ENCODE data around the gene LAD1. TPM values are rescaled to one million over a fixed set of nuclear protein-coding genes. Genes with fewer than 3 reads are reported as not detected.

The LAD1 gene
- not detected in 2 replicates for total RNA-seq

- intact Hi-C loops (cut with micrococcal nuclease) = no loop called here
These were observed at the start of gene LAD1 for GRCh38 chr1:201399018-201399351. LAD1 (minus strand) TSS chr1:201399324; CDS start chr1:201399306, 18 bp downstream.

GRCh38 chr1:201447903-201448871 lies 49.1 kb upstream of the LAD1 start:
- intact Hi-C loops (cut with micrococcal nuclease) = loop anchor here (1.0 kb wide), 2 partner anchors 34 to 65 kb away; no protein-coding TSS in a partner anchor

GRCh38 chr1:201445310-201445709 lies 46.2 kb upstream of the LAD1 start:
- intact Hi-C loops (cut with micrococcal nuclease) = no loop called here

GRCh38 chr1:201444792-201445191 lies 45.7 kb upstream of the LAD1 start:
- intact Hi-C loops (cut with micrococcal nuclease) = no loop called here

GRCh38 chr1:201443747-201444146 lies 44.6 kb upstream of the LAD1 start:
- intact Hi-C loops (cut with micrococcal nuclease) = no loop called here

- intact Hi-C loops (cut with micrococcal nuclease) = no loop called here
These were observed 37.8 kb upstream of the LAD1 start for GRCh38 chr1:201436969-201437368.

GRCh38 chr1:201436393-201436792 lies 37.3 kb upstream of the LAD1 start:
- intact Hi-C loops (cut with micrococcal nuclease) = no loop called here

GRCh38 chr1:201434266-201434665 lies 35.1 kb upstream of the LAD1 start:
- intact Hi-C loops (cut with micrococcal nuclease) = no loop called here

GRCh38 chr1:201433609-201434008 lies 34.5 kb upstream of the LAD1 start:
- intact Hi-C loops (cut with micrococcal nuclease) = no loop called here

GRCh38 chr1:201430776-201431175 lies 31.7 kb upstream of the LAD1 start:
- intact Hi-C loops (cut with micrococcal nuclease) = no loop called here

GRCh38 chr1:201429736-201430501 lies 30.8 kb upstream of the LAD1 start:
- intact Hi-C loops (cut with micrococcal nuclease) = no loop called here

GRCh38 chr1:201427963-201428362 lies 28.8 kb upstream of the LAD1 start:
- intact Hi-C loops (cut with micrococcal nuclease) = no loop called here

GRCh38 chr1:201426479-201427310 lies 27.6 kb upstream of the LAD1 start:
- intact Hi-C loops (cut with micrococcal nuclease) = no loop called here

- intact Hi-C loops (cut with micrococcal nuclease) = no loop called here
These were observed 25.0 kb upstream of the LAD1 start for GRCh38 chr1:201424146-201424545.

- intact Hi-C loops (cut with micrococcal nuclease) = no loop called here
These were observed 24.5 kb upstream of the LAD1 start for GRCh38 chr1:201423655-201424054.

GRCh38 chr1:201422436-201423030 lies 23.4 kb upstream of the LAD1 start:
- intact Hi-C loops (cut with micrococcal nuclease) = no loop called here

GRCh38 chr1:201422026-201422425 lies 22.9 kb upstream of the LAD1 start:
- intact Hi-C loops (cut with micrococcal nuclease) = no loop called here

- intact Hi-C loops (cut with micrococcal nuclease) = no loop called here
These were observed 21.9 kb upstream of the LAD1 start for GRCh38 chr1:201421041-201421440.

GRCh38 chr1:201420608-201421002 lies 21.5 kb upstream of the LAD1 start:
- intact Hi-C loops (cut with micrococcal nuclease) = no loop called here

- intact Hi-C loops (cut with micrococcal nuclease) = no loop called here
These were observed 20.9 kb upstream of the LAD1 start for GRCh38 chr1:201419746-201420607.

Data from T-helper 2 cell treated with Interferon-gamma antibody and Interleukin-4, amounts not matched to agents 100 ng/mL and 5 ng/mL, for 36 hours (primary cell).